ACC112 (cell line): ENCODE results near the gene KIF3A.

Experiments
- H2AFZ ChIP-seq: fragments of 200-600 bp; sonication (generic); one replicate; pipeline ENCODE4 v1.6.0; 2017; ENCODE audit warnings: antibody characterized with exemption, low read length; ENCODE audit not compliant: unreplicated experiment
- H3K27ac ChIP-seq: fragments of 200-600 bp; sonication (generic); 2 replicates; pipeline ENCODE4 v1.5.1; 2014; ENCODE audit warnings: low read depth, mild to moderate bottlenecking, antibody characterized with exemption, low read length, moderate library complexity
- H3K27me3 ChIP-seq: fragments of 200-600 bp; sonication (generic); 2 replicates; pipeline ENCODE4 v1.6.1; 2014; ENCODE audit warnings: mild to moderate bottlenecking, antibody characterized with exemption, low read length, moderate library complexity, mixed read lengths; ENCODE audit not compliant: insufficient read depth
- H3K36me3 ChIP-seq: fragments of 200-600 bp; sonication (generic); 2 replicates; pipeline ENCODE4 v1.6.1; 2016; ENCODE audit warnings: mild to moderate bottlenecking, antibody characterized with exemption, low read length, moderate library complexity, mixed read lengths; ENCODE audit not compliant: insufficient read depth
- H3K4me1 ChIP-seq: fragments of 200-600 bp; sonication (generic); one replicate; pipeline ENCODE4 v1.6.1; 2016; ENCODE audit warnings: low read length, mixed read lengths; ENCODE audit not compliant: insufficient read depth, unreplicated experiment, control insufficient read depth
- H3K4me3 ChIP-seq: fragments of 200-600 bp; sonication (generic); 2 replicates; pipeline ENCODE4 v1.5.1; 2014; ENCODE audit warnings: mild to moderate bottlenecking, low read depth, low read length
- H3K79me2 ChIP-seq: fragments of 200-600 bp; sonication (generic); one replicate; pipeline ENCODE4 v1.6.0; 2016; ENCODE audit warnings: low read length; ENCODE audit not compliant: control insufficient read depth, unreplicated experiment, insufficient read depth

The KIF3A gene

GRCh38 chr5:132677682-132678400, 59.5 kb downstream of the KIF3A start:
- Histone ChIP-seq H3K4me3 (no peak overlapping the region), H3K27ac (no peak overlapping the region), H3K79me2 (no peaks in the 10 kb centered on the region), H3K36me3 (no peaks in the 10 kb centered on the region), H3K4me1 (peaks cover 31% of the 10 kb centered on the region), H2AFZ (no peak overlapping the region), H3K27me3 (no peaks in the 10 kb centered on the region)

GRCh38 chr5:132677191-132677590, 60.2 kb downstream of the KIF3A start:
- H3K27me3 ChIP-seq, result no peaks in the 10 kb centered on the region
- H3K79me2 ChIP-seq, result no peaks in the 10 kb centered on the region
- H3K4me3 ChIP-seq, result no peak overlapping the region
- peaks cover 31% of the 10 kb centered on the region for H3K4me1 ChIP-seq
- no peaks in the 10 kb centered on the region for H3K36me3 ChIP-seq
- H3K27ac ChIP-seq, result no peak overlapping the region
- H2AFZ ChIP-seq, result no peak overlapping the region

- no peaks in the 10 kb centered on the region for H3K36me3 ChIP-seq
- no peak overlapping the region for H3K4me3 ChIP-seq
- no peak overlapping the region for H2AFZ ChIP-seq
- no peaks in the 10 kb centered on the region for H3K27me3 ChIP-seq
- H3K4me1 ChIP-seq, result peaks cover 31% of the 10 kb centered on the region
- H3K27ac ChIP-seq, result no peak overlapping the region
- no peaks in the 10 kb centered on the region for H3K79me2 ChIP-seq
Measured at GRCh38 chr5:132675936-132676689, 61.2 kb downstream of the KIF3A start.

- H3K4me3 ChIP-seq, result peak overlapping the region; percentile 23
- peak overlapping the region; percentile 63 for H3K27ac ChIP-seq
Measured at GRCh38 chr5:132674671-132675506, 62.5 kb downstream of the KIF3A start.

GRCh38 chr5:132673939-132674630, 63.3 kb downstream of the KIF3A start, which contains the start of gene IL4:
Gene IL4, plus strand, starts transcription at chr5:132673989. Its CDS starts 62 bp downstream, at chr5:132674051.
- Histone ChIP-seq H3K4me1 (peaks cover 28% of the 10 kb centered on the region), H3K4me3 (peak within 1 kb of the TSS; percentile 23), H3K36me3 (no peaks in the 10 kb centered on the region), H3K79me2 (no peaks in the 10 kb centered on the region), H3K27ac (peak within 1 kb of the TSS; percentile 63), H2AFZ (peak within 1 kb of the TSS; percentile 89), H3K27me3 (no peaks in the 10 kb centered on the region)

More at GRCh38 chr5:132674671-132675506, 62.5 kb downstream of the KIF3A start:
- H2AFZ ChIP-seq, result peak overlapping the region; percentile 89
- peaks cover 28% of the 10 kb centered on the region for H3K4me1 ChIP-seq
- H3K79me2 ChIP-seq, result no peaks in the 10 kb centered on the region
- H3K27me3 ChIP-seq, result no peaks in the 10 kb centered on the region
- no peaks in the 10 kb centered on the region for H3K36me3 ChIP-seq

GRCh38 chr5:132673488-132673887, 63.9 kb downstream of the KIF3A start:
- H2AFZ ChIP-seq, result no peak overlapping the region
- H3K27me3 ChIP-seq, result no peaks in the 10 kb centered on the region
- no peak overlapping the region for H3K4me3 ChIP-seq
- no peaks in the 10 kb centered on the region for H3K79me2 ChIP-seq
- no peak overlapping the region for H3K27ac ChIP-seq
- peaks cover 28% of the 10 kb centered on the region for H3K4me1 ChIP-seq
- no peaks in the 10 kb centered on the region for H3K36me3 ChIP-seq

- no peak overlapping the region for H3K27ac ChIP-seq
- H3K4me1 ChIP-seq, result peaks cover 13% of the 10 kb centered on the region
- no peak overlapping the region for H3K4me3 ChIP-seq
- no peak overlapping the region for H2AFZ ChIP-seq
- H3K36me3 ChIP-seq, result no peaks in the 10 kb centered on the region
- no peaks in the 10 kb centered on the region for H3K79me2 ChIP-seq
- H3K27me3 ChIP-seq, result no peaks in the 10 kb centered on the region
Measured at GRCh38 chr5:132671000-132671399, 66.3 kb downstream of the KIF3A start.

- Histone ChIP-seq H3K4me3 (no peak overlapping the region), H3K79me2 (no peaks in the 10 kb centered on the region), H3K36me3 (no peaks in the 10 kb centered on the region), H3K27me3 (no peaks in the 10 kb centered on the region), H3K4me1 (peaks cover 12% of the 10 kb centered on the region), H2AFZ (no peak overlapping the region), H3K27ac (no peak overlapping the region)
Measured at GRCh38 chr5:132669966-132670882, 67.1 kb downstream of the KIF3A start.

- no peaks in the 10 kb centered on the region for H3K36me3 ChIP-seq
- no peak overlapping the region for H3K27ac ChIP-seq
- peaks cover 6% of the 10 kb centered on the region for H3K4me1 ChIP-seq
- H3K79me2 ChIP-seq, result no peaks in the 10 kb centered on the region
- no peak overlapping the region for H3K4me3 ChIP-seq
- H3K27me3 ChIP-seq, result no peaks in the 10 kb centered on the region
- H2AFZ ChIP-seq, result no peak overlapping the region
Measured at GRCh38 chr5:132669455-132669820, 67.9 kb downstream of the KIF3A start.
